Left hindlimb (tissue), 1 donor: Measurements from ENCODE around the gene EPPIN.

Source experiments
- DNase-seq: peaks from one replicate; pipeline ENCODE4 v3.0.0-alpha.2; 2018

EPPIN gene

DNA sequence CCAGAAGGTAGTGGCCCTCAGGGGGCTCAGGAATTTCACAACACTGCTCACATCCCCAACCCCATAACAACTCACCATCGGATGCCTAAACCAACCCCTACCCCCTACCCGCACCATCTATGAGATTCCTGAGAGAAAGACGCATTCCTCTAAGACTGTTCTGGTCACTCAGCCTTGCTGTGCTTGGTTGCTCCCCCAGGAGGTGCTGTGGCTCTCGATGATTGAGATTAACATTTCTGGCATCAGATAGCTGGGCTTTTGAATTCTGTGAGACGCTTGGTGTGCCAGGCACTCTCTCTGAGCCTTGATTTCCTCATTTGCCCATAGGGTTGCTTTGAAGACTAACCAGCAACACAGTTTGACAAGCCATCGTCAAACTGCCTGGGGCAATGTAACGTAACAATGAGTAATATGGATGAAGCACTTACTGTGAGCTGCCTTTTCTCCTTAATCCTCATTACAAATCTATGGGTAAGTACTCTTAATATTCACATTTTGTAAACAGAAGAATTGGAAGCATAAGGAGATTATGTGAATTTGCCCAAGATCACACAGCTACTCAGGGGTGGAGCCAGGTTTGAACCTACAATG, 8.9 kb downstream of the EPPIN start:
- no peak for DNase-seq

DNA sequence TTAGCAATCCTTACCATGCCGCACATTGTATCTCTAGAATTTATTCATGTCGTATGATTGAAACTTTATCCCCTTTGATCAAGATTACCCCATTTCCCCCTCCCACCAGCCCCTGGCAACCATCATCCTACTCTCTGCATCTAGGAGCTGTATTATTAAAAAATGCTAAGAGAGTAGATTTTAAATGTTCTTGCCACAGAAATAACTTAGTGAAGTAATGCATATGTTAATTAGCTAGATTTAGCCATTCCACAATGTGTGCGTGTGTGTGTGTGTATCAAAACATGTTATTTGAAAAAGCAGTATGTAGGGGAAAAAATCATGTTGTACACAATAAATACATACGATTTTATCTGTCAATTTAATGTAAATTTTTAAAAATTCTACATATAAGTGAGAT, 19.9 kb downstream of the EPPIN start:
- DNase-seq: no peak

DNA sequence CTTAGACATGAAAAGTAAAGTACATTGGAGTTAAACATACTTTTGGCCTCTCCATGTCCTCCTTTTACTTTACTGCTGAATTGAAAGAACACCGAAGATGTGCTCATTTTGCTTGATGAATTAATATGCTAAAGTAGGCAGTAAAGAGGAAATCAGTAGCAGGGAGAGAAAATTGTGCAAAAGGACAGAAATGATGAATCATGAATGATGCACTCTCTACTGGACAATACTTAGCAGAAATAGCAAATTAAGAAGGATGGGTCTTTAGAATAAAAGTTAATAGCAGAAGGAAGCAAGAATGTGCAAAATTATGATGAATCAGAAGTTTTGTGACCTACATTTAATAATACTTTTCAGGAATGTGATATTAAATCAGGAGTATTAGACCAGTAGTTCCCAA, 23.4 kb downstream of the EPPIN start:
- DNase-seq: no peak

DNA sequence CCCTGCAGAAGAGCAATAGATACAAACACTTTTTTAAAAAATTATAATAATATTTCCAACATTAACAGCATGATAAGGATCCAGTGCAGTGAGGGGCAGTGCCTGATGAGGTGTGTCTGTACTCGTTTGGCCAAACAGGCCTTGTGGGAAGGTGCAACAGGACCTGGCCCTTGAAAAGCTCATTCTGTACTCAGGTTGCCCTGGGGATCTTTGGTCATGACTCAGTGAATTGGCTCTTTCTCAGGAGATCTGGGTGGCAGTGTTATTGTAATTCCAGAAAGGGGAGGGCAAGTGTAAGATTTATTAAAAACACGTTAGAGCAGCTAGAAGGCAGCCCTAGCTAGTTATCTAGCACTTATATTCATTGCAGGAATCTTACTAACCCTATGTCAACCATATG, 28.9 kb downstream of the EPPIN start:
- DNase-seq: no peak

DNA sequence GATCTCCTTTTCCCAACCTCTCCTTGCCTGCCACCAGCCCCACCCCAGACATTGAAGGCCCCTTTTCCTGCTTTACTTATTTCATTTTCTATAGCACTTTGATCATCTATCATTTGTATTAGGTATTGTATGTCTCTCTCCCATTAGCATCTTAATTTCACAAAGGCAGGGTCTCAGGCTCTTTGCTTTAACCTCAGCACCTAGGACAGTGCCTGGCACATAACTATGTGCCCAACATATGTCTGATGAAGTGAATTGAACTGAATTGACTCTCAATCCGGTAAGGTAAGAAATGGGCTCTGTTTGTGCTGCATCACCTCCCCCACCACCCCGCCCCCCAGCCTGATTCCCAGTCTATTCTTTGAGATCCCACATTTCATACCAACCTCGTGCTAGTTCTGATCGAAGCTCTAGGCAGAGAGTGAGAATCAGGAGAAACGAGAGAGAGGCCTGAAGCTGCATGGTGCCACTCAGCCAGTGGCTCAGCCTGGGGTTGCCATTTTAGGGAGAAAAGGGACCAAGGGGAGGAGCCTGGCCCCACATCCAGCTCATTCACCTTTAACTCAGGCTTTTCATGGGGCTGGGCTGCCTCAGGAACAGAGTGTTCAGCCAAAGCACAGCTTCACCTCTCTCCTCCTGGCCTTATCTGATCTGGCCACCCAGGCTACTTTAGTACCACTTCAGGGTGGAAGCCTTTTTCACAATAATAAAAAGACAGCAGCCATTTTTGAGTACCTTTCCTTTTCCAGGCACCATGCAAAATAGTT, 31.9 kb downstream of the EPPIN start, which contains the start of gene SPINT3:
TSS of gene SPINT3 (minus strand) at position 476 of the 767 bp plus-strand sequence. CDS start at position 462, 14 bp downstream.
- DNase-seq: no peak

DNA sequence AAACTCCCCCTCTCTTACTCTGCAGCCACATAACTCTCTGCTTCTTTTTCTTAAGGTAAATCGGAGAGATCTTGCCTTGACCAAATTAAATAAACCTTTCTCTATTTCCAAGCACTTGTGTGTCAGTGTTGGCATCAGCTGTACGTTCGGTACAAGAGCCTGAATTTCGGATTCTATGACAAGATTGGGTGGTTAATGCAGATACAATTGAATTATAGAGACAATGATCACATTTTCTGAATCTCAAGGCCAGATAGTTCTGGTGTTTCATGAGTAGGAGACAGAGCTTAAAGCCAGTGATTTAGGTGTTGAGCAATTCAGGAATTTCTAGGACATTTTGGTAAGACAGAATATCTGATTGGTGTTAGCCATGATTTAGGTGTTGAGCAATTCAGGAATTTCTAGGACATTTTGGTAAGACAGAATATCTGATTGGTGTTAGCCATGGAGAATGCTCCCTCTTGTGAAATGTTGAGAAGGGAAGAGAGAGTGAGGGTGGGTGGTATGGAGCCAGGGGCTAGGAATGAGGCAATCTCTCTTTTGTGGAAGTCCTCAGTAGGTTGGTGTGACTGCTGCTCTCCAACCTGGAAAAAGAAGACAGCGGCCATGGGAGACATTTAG, 36.8 kb downstream of the EPPIN start:
- no peak for DNase-seq

DNA sequence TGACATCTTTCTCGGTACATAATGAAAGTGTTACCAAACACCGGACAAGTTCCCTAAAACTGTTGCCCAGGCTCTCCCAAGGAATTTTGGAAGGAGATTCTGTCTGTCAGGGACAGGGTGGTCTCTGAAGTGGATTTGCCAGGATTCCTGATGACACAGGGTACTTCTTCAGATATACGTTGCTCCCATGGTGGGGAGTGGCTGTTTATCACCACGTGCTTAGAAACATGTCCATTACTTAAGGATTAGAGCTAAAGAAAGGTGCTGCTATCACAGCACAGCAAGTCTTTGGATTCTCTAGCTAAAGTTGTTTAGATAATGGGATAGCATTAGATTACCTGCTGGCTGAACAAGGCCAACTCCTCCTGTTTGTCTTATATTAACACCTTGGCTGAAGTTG, 38.1 kb downstream of the EPPIN start:
- DNase-seq: no peak

DNA sequence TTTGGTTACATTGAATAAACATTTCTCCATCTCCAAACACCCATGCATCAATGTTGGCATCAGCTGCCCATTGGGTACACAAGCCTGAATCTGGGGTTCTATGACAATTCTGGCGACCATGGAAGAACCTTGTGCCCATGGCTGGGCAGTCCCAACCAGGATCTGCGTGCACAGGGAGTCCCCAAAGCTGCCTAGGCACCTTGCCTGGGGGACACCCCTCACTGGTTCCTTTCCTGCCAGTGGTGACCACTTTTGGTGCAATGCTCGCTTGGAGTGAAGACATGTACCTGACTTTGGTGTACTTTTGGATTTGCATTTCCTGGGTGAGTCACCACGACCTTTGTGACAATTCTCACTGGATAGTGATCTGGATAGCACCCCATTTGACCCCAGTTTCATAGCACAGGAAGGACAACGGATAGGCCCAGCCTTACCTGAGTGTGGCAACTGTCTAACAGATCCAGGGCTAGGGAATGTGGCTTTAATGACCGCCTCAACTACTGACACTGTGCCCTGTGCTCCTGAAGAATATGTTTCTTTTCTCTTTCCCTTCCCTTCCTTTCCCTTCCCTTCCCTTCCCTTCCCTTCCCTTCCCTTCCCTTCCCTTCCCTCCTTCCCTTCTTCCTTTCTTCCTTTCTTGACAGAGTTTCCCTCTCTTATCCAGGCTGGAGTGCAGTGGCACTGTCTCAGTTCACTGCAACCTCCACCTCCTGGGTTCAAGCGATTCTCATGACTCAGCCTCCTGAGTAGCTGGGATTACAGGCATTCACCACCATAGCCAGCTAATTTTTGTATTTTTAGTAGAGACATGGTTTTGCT, 38.9 kb downstream of the EPPIN start:
- DNase-seq: no peak

DNA sequence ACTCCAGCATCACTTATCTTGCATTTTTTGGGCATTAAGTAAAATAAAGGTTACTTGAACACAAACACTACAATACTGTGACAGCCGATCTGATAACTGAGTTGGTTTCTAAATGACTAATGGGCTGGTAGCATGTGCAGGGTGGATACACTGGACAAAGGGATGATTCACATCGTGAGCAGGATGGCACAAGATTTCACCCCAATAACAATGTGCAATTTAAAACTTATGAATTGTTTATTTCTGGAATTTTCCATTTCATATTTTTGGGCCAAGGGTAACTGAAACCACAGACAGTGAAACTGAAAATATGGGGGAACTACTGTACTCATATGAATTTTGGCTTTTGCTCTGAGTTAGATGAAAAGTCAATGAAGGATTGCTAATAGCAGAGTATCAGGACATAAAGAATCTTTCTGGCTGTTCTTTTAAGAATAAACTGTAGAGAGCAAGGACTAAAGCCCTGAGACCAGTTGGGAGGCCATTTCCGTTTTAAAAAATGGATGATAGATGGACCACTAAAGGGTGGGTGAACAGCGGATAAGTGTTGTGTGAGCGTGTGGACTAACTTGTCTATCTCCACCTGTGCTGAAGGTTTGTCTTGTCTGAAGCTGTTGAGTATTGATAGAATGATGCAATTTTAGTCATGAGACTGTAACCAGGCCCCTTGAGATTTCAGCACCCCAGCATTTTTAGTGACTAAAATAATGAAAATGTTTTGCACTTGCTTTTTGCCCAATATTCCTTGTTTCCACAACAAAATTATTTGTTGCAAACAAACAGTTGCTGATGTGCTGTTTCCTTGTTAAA, 40.0 kb downstream of the EPPIN start:
- DNase-seq: no peak

DNA sequence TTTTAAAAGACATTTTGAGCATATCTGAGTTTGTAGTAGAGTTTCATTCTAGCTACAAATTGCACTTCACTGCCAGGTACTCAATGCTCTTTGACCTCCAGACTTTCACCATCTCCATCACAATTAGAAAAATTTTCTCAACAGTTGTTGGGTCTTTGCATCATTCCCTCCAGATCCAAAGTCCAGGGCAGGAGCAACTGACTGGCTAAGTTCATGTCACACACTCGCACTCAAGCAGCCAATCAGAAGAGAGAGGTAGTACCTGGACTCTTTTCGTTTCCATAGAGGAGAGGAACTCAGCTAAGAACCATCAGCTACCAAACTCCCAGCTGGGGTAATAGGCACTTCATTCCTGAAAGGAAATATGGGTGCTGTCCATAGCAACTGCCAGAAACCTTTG, 40.8 kb downstream of the EPPIN start:
- no peak for DNase-seq

DNA sequence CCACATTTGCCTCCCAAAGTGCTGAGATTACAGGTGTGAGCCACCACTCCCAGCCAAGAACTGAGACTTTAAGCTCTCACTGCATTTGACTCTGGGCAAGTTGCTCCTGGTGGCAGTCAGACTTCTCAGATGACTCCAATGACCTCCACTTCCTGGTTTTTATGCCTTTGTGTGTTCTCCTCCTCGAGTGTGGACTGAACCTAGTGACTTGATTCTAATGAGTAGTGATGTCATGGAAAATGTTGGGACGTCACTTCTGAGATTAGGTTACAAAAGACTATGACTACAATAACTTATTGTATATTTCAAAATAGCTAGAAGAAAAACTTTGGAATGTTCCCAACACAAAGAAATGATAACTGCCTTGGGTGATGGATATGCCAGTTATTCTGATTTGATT, 43.8 kb downstream of the EPPIN start:
- DNase-seq: no peak

DNA sequence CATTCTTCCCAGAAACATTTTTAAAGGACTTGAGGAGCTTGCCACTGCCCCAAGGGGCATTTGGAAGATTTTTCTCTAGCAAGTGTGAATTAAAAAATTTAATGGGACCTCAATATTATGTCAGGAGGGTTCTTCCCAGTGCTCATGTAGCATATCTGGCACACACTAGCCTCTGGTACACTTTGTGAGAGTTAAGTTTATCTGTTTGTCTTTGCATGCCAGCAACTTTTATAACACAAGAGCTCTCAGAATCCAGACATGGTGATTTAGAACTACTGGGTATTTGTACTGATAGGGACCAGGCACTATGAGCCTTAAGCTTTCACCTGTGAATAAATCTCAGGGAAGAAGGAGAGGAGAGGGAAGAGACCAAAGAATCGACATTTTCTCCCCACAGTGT, 44.6 kb downstream of the EPPIN start:
- DNase-seq: no peak

DNA sequence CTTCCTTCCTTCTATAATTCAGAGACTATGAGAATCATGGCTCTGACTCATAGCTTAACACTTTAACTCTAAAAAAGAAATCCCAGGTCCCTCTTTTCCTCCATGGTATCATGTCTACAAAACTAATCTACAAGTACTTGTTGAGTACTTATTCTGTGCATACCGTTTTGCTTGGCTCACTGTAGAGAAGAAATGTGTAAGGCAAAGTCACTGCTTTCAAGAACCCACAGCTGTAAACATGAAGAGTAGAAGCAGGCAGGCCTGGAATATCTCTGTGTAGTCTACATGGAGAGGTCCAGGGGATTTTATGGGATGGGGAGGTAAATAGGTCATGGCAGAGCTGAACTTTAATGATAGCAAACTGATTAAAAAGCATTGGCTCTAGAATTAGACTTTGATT, 45.6 kb downstream of the EPPIN start:
- DNase-seq: no peak

DNA sequence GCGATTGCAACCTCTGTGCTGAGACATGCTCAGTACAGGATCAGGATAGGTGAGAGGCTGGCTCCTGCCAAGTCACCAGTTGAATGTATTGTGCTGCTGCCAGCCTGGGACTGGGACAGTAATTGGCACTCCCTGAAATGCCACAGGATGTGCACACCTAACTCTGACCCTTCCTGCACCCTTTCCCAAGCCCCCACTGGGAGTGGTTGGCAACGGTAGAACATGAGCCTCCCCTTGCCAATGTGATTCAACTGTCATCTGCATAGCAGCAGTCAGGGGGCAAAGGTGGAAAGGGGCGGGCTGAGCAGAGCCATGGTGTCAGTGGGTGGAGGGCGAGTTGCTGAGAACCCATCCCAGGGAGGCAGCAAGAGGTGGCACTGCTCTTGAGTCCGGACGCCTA, 47.2 kb downstream of the EPPIN start:
- no peak for DNase-seq

DNA sequence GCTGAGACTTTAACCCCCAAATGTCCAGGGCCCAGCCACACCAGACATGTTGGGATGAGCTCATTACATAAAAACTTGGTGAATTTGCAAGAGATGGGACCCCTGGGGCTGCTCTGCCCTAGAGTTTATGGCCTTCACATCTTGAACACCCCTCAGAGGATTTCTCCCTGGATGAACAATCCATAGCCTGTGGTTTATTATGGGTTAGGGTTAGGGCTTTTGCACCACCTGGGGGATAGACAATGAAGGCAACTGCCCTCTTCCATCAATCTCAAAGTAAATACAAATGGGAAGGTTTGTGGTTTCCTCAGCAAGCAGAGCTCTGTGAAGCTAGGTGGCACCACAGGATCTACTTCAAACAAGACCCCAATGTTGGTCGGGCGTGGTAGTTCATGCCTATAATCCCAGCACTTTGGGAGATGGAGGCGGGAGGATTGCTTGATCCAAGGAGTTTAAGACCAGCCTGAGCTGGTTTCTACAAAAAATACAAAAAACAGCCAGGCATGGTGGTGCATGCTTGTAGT, 49.2 kb downstream of the EPPIN start:
- no peak for DNase-seq

DNA sequence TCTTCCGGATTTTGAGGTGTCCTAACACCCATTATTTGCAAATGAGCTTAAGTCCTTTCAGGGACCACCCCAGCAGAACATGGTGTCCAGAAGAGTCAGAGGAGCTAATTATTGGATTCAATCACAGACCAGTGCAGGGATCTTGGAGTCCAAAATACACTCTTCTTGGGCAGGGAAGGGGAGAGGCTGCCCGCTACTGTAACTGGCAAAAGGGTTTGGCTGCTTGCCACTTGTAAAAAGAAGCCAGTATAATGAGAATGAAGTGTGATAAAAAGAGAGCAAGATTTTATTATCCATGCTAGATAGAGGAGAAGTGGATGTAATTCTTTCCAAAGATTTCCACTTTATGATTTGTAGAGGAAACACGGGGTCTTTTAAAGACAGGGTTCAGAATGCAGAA, 51.0 kb downstream of the EPPIN start:
- DNase-seq: no peak

DNA sequence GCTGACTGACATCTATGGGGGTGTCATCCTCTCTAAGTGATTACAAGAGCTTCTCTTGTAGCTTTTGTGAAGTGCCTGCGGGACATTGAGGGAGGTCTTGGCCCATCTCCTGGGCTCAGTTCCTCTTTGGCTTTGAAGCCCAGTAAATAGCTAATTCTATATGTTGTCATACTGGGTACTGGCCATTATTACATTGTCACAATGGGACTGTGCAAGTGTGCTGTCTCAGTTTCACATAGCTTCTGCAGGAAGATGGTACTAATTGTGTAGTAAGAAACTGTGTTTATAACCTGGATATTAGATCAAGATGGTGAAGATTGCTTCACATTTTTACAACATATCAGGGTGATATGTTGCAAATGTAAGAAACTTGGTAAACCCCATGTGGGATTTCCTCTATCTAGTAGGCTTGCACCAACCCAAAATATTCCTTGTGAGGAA, 51.7 kb downstream of the EPPIN start:
- no peak for DNase-seq
